ENCODE data around the gene ADPRM.
"Not testable (repeated sequence)": the region's sequence is repeated elsewhere in the genome, so short reads cannot be mapped to it uniquely, and the experiment has no call there.

Gene ADPRM, protein sequence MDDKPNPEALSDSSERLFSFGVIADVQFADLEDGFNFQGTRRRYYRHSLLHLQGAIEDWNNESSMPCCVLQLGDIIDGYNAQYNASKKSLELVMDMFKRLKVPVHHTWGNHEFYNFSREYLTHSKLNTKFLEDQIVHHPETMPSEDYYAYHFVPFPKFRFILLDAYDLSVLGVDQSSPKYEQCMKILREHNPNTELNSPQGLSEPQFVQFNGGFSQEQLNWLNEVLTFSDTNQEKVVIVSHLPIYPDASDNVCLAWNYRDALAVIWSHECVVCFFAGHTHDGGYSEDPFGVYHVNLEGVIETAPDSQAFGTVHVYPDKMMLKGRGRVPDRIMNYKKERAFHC

GRCh38 chr17:10697092-10698081 is at the start of gene ADPRM, which contains the start of gene SCO1:
Gene ADPRM (plus strand): TSS chr17:10697594. CDS start chr17:10704927, 7,333 bp downstream.
Gene SCO1 (minus strand): TSS chr17:10697533. CDS start chr17:10697507, 26 bp downstream.
- peak; percentile 57 for DNase-seq

- DNase-seq: no peak
Measured at GRCh38 chr17:10648381-10648780, 49.0 kb upstream of the ADPRM start.

DNA sequence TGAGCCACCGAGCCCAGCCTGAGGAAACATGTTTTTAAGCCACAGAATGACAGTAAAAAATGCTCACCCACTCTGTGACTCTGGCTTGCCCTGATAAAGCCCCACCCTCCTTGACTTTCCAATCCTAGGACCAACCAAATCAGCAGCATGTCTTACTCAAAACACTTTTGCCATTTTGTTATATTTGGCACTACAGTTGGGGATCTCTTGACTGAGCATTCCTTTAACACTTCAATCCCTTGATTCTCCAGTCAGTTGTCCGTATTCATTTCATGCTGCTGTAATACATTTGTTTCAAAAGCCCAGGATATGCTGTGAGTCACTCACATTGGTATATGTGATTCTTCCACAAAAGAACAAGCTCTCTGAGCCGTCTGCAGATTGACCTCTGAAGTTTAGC is 48.4 kb upstream of the ADPRM start:
- no peak for DNase-seq

- no peak for DNase-seq
Measured at GRCh38 chr17:10649602-10650001, 47.8 kb upstream of the ADPRM start.

GRCh38 chr17:10651927-10652326 is 45.5 kb upstream of the ADPRM start:
- DNase-seq: no peak

DNA sequence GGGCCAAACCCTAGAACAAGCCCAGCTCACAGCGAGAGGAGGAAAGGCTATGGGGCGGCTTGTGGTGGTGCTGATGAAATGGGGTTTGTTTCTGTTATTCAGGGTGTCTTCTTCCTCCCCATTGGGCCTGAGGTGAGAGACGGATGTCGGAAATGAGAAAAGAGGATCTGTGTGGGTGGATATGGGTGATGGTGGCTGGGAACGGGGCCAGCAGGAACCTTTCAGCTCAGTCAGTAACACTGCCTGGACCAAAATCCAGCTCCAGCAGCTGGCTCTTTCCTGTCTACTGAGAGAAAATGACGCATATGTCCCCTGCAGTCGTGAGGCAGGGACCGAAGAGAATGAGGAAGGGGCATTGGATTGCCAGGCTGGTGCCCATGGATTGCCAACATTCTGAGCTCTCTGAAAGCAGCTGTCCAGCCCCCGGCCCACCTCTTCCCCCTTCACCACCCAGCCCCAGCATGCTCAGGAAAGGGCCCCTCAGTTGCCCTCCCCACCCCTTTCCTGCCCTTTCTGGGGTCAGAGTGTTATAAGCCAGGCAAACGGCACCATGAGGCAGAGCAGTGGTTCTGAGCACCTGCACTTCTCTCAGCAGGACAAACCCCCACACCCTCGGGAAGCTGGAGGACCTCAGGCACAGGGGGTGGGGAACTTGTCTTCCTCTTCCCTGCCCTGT is 44.3 kb upstream of the ADPRM start:
- DNase-seq: no peak

DNA sequence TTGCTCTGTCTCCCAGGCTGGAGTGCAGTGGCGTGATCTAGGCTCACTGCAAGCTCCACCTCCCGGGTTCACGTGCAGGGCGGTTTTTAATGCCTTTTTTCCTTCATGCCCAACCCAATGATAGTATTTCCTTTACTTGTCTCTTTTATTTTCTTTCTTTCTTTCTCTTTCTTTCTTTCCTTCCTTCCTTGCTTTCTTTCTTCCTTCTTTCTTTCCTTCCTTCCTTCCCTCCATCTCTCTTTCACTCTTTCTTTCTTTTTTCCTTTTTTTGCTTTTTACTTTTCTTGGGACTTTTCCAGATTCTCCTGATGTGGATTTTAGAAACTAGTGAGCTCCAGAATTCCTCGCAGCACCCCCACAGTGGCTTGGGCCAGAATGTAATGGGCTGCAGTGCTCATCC is 43.4 kb upstream of the ADPRM start:
- DNase-seq: no peak

GRCh38 chr17:10657148-10657547 is 40.2 kb upstream of the ADPRM start, which contains the start of gene MYH3:
Gene MYH3 (minus strand): TSS chr17:10657309. CDS start chr17:10655064, 2,245 bp downstream.
- no peak for DNase-seq

- no peak for DNase-seq
Measured at GRCh38 chr17:10657879-10658278, 39.5 kb upstream of the ADPRM start.

GRCh38 chr17:10661437-10661836 is 36.0 kb upstream of the ADPRM start:
- no peak for DNase-seq

DNA sequence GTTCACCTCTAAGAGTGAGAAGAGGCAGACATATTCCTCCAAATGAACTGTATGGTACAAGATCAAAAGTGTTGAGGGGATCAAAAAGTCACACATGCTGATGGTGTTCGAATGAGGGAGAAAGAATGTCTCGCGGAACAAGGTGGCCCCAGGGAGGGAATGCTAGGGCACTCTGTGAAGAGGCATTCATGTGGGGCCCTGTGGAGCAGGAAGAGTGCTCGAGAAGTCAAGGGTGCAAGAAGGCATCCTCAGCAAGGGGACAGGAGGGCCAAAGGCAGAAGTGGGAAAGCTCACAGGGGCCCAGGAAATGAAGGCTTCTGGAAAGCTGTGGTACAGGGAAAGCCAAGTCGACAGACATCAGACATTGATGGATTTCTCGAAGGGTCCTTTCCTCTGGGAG is 34.2 kb upstream of the ADPRM start:
- DNase-seq: no peak

DNA sequence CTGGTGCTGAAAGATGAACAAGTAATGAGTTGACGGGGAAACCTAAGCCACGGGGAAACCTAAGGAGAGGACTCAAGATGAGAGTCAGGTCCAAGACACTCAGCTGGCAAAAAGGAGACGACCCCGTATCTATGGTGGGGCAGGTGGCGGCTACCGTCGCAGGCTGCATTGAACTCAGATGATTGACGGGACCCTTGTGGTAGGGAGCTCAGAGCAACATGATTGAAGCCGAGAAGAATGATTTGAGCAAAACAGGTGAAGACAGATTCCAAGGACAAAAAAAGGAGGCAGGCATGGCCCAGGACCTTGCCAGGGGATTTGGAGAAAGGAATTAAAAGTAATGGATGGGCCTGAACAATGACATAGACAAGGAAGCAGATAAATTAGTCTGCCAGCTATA is 32.8 kb upstream of the ADPRM start:
- no peak for DNase-seq

- no peak for DNase-seq
Measured at GRCh38 chr17:10666906-10667305, 30.5 kb upstream of the ADPRM start.

- no peak for DNase-seq
Measured at GRCh38 chr17:10668775-10669174, 28.6 kb upstream of the ADPRM start.

GRCh38 chr17:10673312-10673711 is 24.1 kb upstream of the ADPRM start:
- DNase-seq: no peak

GRCh38 chr17:10674704-10675103 is 22.7 kb upstream of the ADPRM start:
- DNase-seq: no peak

- no peak for DNase-seq
Measured at GRCh38 chr17:10681866-10682446, 15.4 kb upstream of the ADPRM start.

DNA sequence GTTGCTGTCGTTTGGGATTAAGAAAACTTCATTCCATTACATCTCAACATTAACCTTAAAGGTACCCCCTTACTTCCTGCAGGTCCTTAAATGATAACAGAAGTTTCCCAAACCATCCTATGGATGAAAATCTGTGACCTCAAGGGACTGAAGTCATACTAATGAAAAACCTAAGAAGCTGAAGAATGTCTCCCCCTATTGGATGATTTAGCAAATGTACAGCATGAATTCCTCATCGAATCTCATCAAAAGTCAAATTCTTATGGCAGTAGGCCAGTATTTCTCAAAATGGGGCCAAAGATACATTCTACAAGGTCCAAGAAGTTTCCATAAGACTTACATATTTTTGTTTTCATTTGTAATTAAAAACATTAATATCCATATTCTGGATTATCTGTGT is 13.5 kb upstream of the ADPRM start:
- no peak for DNase-seq

DNA sequence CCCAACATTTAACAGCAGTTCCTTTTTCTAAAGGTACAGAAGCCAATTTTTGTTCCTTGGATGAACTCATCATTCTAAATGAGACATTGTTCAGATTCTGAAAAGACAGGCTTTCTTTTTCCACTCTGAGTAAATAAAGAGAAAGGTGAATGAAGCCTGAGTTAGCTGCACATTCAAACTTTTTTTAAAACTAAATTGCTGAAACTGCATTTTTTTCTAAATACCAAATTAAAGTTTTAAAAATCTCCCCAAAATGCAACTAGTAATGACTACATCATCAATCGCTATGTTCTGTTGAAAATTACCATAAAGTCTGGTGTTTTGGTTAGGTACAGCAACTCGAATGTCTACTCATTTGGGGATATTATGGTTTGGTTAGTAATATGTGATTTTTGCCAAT is 9.9 kb upstream of the ADPRM start:
- no peak for DNase-seq

GRCh38 chr17:10695875-10696407 is 1.5 kb upstream of the ADPRM start:
- DNase-seq: not testable (repeated sequence)

- DNase-seq: no peak
Measured at GRCh38 chr17:10698096-10698818, 863 bp downstream of the ADPRM start.

GRCh38 chr17:10699856-10700255 is 2.5 kb downstream of the ADPRM start:
- DNase-seq: no peak
